Spleen (tissue), 11 donors: ENCODE data around the gene BCLAF1. TPM values are rescaled to one million over a fixed set of nuclear protein-coding genes. Genes with fewer than 3 reads are reported as not detected.

ENCODE experiments used
- DNase-seq: peaks from one replicate; pipeline ENCODE4 v3.0.0-alpha.2; 2020
- H3K27ac ChIP-seq, 8 donors: fragments of 200-600 bp; sonication (generic) in 7 of 8; 1 replicate in 4 of 8; 2 replicates in 4 of 8; pipeline versions ENCODE4 v1.5.0 to v1.8.0; 2016 to 2021; ENCODE audit warnings: inconsistent platforms in 4 of 8, mild to moderate bottlenecking in 4 of 8, moderate library complexity in 1 of 8
- H3K27me3 ChIP-seq, 7 donors: fragments of 200-600 bp; sonication (generic) in 6 of 7; replicated peaks in 1 of 7; 1 replicate in 4 of 7; 2 replicates in 3 of 7; pipeline versions ENCODE4 v1.5.0 to v1.8.0; 2016 to 2021; ENCODE audit warnings: inconsistent platforms in 3 of 7, mild to moderate bottlenecking in 1 of 7
- H3K36me3 ChIP-seq, 6 donors: fragments of 200-600 bp; sonication (generic) in 5 of 6; 1 replicate in 4 of 6; 2 replicates in 2 of 6; pipeline versions ENCODE4 v1.5.0 to v1.8.0; 2016 to 2021; ENCODE audit warnings: inconsistent platforms in 2 of 6
- H3K4me1 ChIP-seq, 6 donors: fragments of 200-600 bp; sonication (generic) in 5 of 6; 1 replicate in 3 of 6; 2 replicates in 3 of 6; pipeline versions ENCODE4 v1.5.0 to v1.8.0; 2016 to 2021; ENCODE audit warnings: inconsistent platforms in 3 of 6
- H3K4me3 ChIP-seq, 8 donors: fragments of 200-600 bp; sonication (generic) in 7 of 8; 1 replicate in 4 of 8; 2 replicates in 4 of 8; pipeline versions ENCODE4 v1.5.0 to v1.8.0; 2016 to 2021; ENCODE audit warnings: inconsistent platforms in 4 of 8, mild to moderate bottlenecking in 4 of 8, moderate library complexity in 2 of 8
- H3K9me3 ChIP-seq, 8 donors: fragments of 200-600 bp; sonication (generic) in 7 of 8; 1 replicate in 4 of 8; 2 replicates in 4 of 8; pipeline versions ENCODE4 v1.5.0 to v1.8.0; 2016 to 2021; ENCODE audit warnings: inconsistent platforms in 4 of 8
- POLR2A ChIP-seq, 3 donors: fragments of 450-650 bp; IDR thresholded peaks; one replicate each; pipeline ENCODE4 v1.5.1; 2017; ENCODE audit warnings: antibody characterized with exemption in 3 of 3, mild to moderate bottlenecking in 1 of 3
- POLR2AphosphoS5 ChIP-seq, 3 donors: sonication (generic); formaldehyde crosslinking; IDR thresholded peaks; one replicate each; pipeline ENCODE4 v1.5.1; 2017; ENCODE audit warnings: antibody characterized with exemption in 3 of 3
- WGBS, 5 donors: extraction: QIAGEN DNeasy Blood & Tissue Kit in 3 of 5; methylation state at CpG; one replicate each; pipeline versions ENCODE4 v1.1.5 to v1.1.7; 2013 to 2018; 5-methylcytosine and 5-hydroxymethylcytosine counted together
- intact Hi-C: fragments of 100-400 bp; cut with DNase I; formaldehyde crosslinking; loops from one replicate; pipeline ENCODE4 v1.15.0; 2023; ENCODE audit warnings: low total_unique reads
- polyA plus RNA-seq, 3 donors: library from polyadenylated mRNA; stranded (reverse); fragments of 200-250 nt; gene quantifications; one replicate each; pipeline ENCODE4 v1.2.1, GENCODE V29; 2013
- total RNA-seq, 7 donors: library from RNA; depleted of rRNA in 3 of 7; stranded (reverse); fragments of >200 nt in 3 of 7; fragmentation: NEBNext Ultra II Directional in 4 of 7; extraction: Animal tissue kit (Norgen Biotek cat#: 25700) in 4 of 7; gene quantifications; one replicate each; pipeline versions ENCODE4 v1.1.0 to v1.2.1, GENCODE V29; 2016 to 2021
- TF ChIP-seq, protein P1 (sequence below), 11 experiments: fragments of 200-600 bp in 7 of 11; fragments of 450-650 bp in 4 of 11; sonication (generic) in 4 of 11; IDR thresholded peaks in 8 of 11; conservative IDR thresholded peaks in 3 of 11; 1 replicate in 7 of 11; 2 replicates in 4 of 11; pipeline versions ENCODE4 v1.4.0 to v1.8.0; 2016 to 2021; ENCODE audit warnings: antibody characterized with exemption in 11 of 11, inconsistent platforms in 4 of 11, mild to moderate bottlenecking in 1 of 11
- donor health status: healthy with polysubstance abuse.
- donor health status: DM: no; HTN: no; CAD: no; lungs with moderate emphysema.
- donor health status: DM: no; HTN: no; CAD: no.
- donor health status: Bipolar disorder and iron deficiency.
- donor health status: healthy.
- donor health status: DM: no; HTN: no; CAD: no.
- donor health status: DM: yes; HTN: yes; CAD: no.

The BCLAF1 gene
- total and polyA plus RNA-seq, 10 donors = 22.9 to 228 (median 170) TPM

DNA sequence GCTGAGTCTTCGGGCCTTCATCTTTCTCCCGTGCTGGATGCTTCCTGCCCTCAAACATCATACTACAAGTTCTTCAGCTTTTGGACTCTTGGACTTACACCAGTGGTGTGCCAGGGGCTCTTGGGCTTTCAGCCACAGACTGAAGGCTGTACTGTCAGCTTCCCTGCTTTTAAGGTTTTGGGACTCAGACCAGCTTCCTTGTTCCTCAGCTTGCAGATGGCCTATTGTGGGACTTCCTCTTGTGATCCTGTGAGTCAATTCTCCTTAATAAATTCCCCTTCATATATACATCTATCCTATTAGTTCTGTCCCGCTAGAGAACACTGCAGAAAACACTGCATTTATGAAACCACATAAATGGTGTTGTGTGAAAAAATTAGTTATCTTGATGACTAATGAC, 13.9 kb upstream of the BCLAF1 start:
- intact Hi-C loops = no loop called here
- DNase-seq = no peak
- TF ChIP-seq, protein P1, sequence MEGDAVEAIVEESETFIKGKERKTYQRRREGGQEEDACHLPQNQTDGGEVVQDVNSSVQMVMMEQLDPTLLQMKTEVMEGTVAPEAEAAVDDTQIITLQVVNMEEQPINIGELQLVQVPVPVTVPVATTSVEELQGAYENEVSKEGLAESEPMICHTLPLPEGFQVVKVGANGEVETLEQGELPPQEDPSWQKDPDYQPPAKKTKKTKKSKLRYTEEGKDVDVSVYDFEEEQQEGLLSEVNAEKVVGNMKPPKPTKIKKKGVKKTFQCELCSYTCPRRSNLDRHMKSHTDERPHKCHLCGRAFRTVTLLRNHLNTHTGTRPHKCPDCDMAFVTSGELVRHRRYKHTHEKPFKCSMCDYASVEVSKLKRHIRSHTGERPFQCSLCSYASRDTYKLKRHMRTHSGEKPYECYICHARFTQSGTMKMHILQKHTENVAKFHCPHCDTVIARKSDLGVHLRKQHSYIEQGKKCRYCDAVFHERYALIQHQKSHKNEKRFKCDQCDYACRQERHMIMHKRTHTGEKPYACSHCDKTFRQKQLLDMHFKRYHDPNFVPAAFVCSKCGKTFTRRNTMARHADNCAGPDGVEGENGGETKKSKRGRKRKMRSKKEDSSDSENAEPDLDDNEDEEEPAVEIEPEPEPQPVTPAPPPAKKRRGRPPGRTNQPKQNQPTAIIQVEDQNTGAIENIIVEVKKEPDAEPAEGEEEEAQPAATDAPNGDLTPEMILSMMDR (IDR thresholded peaks at IDR 0.05 in 8 of 11, conservative IDR thresholded peaks at IDR 0.05 in 3 of 11) = no peak
- TF ChIP-seq POLR2A (IDR thresholded peaks at IDR 0.05) (no peak), POLR2AphosphoS5 (IDR thresholded peaks at IDR 0.05) (no peak)
- Histone ChIP-seq H3K9me3 (peaks cover 0 to 7% (median 0%) of the 10 kb centered on the region in 8 donors), H3K27me3 (no peaks in the 10 kb centered on the region), H3K36me3 (no peaks in the 10 kb centered on the region), H3K4me1 (no peaks in the 10 kb centered on the region), H3K27ac (no peak overlapping the region), H3K4me3 (no peak overlapping the region)
- 77 to 95% (median 92%) methylated on average over 3 of the region's 3 CpGs for whole genome bisulfite sequencing, 5 donors

DNA sequence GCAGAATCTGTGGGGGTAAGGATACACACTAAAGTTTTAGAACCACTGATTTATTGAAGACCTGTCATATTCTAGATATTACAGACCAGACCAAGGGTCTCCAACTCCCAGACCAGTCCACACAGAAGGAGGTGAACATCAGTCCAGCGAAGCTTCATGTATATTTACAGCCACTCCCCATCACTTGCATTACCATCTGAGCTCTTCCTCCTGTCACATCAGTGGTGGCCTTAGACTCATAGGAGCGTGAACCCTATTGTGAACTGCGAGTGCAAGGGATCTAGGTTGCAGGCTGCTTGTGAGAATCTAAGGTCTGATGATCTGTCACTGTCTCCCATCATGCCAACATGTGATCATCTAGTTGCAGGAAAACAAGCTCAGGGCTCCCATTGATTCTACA, 5.0 kb upstream of the BCLAF1 start:
- H3K4me3 ChIP-seq = no peak overlapping the region
- no peaks in the 10 kb centered on the region for H3K9me3 ChIP-seq
- intact Hi-C loops = no loop called here
- TF ChIP-seq POLR2AphosphoS5 (IDR thresholded peaks at IDR 0.05) (no peak), POLR2A (IDR thresholded peaks at IDR 0.05) (no peak)
- TF ChIP-seq, protein P1 (IDR thresholded peaks at IDR 0.05 in 8 of 11, conservative IDR thresholded peaks at IDR 0.05 in 3 of 11) = no peak
- no peak for DNase-seq
- no peak overlapping the region for H3K27ac ChIP-seq
- H3K4me1 ChIP-seq = peaks cover 8 to 17% (median 13%) of the 10 kb centered on the region in 6 donors
- WGBS, 5 donors = 89 to 98% (median 93%) methylated on average over 3 of the region's 3 CpGs
- no peaks in the 10 kb centered on the region for H3K36me3 ChIP-seq
- H3K27me3 ChIP-seq = no peaks in the 10 kb centered on the region

GRCh38 chr6:136290410-136291010, 864 bp upstream of the BCLAF1 start:
- intact Hi-C loops = no loop called here
- H3K9me3 ChIP-seq = no peaks in the 10 kb centered on the region

GRCh38 chr6:136289327-136289578, 393 bp downstream of the BCLAF1 start:
- Histone ChIP-seq H3K27ac (peak overlapping the region; percentile 97 to 100 (median 100)), H3K36me3 (no peaks in the 10 kb centered on the region), H3K27me3 (no peaks in the 10 kb centered on the region), H3K4me3 (peak overlapping the region; percentile 62 to 91 (median 85)), H3K9me3 (no peaks in the 10 kb centered on the region), H3K4me1 (peaks cover 46 to 62% (median 56%) of the 10 kb centered on the region in 6 donors)
- TF ChIP-seq POLR2AphosphoS5 (IDR thresholded peaks at IDR 0.05) (no peak), POLR2A (IDR thresholded peaks at IDR 0.05) (no peak)
- TF ChIP-seq, protein P1 (IDR thresholded peaks at IDR 0.05 in 8 of 11, conservative IDR thresholded peaks at IDR 0.05 in 3 of 11) = peak in 5 of 11 experiments; percentile 0 to 71 (median 23)
- intact Hi-C loops = no loop called here
- peak; percentile 98 for DNase-seq
- 0 to 1% (median 0%) methylated on average over 33 to 34 of the region's 34 CpGs for WGBS, 5 donors

More at GRCh38 chr6:136290410-136291010, 864 bp upstream of the BCLAF1 start:
- H3K4me3 ChIP-seq = peak overlapping the region in 7 of 8 donors; percentile 9 to 91 (median 84)
- peak overlapping the region; percentile 97 to 100 (median 100) for H3K27ac ChIP-seq
- H3K27me3 ChIP-seq = no peaks in the 10 kb centered on the region
- no peaks in the 10 kb centered on the region for H3K36me3 ChIP-seq
- DNase-seq = peak; percentile 94
- no peak for TF ChIP-seq POLR2A (IDR thresholded peaks at IDR 0.05)
- TF ChIP-seq, protein P1 (IDR thresholded peaks at IDR 0.05 in 8 of 11, conservative IDR thresholded peaks at IDR 0.05 in 3 of 11) = no peak
- no peak for TF ChIP-seq POLR2AphosphoS5 (IDR thresholded peaks at IDR 0.05)
- WGBS, 5 donors = 3 to 4% (median 4%) methylated on average over 22 of the region's 22 CpGs
- peaks cover 34 to 49% (median 44%) of the 10 kb centered on the region in 6 donors for H3K4me1 ChIP-seq
